Astrocyte (in vitro differentiated cells and primary cell): ENCODE results near the gene PLCG2. TPM values are rescaled to one million over a fixed set of nuclear protein-coding genes. Genes with fewer than 3 reads are reported as not detected.

Experiments
- DNase-seq: peaks from one replicate; pipeline ENCODE4 v3.0.0-alpha.2; 2010; ENCODE audit warnings: low read depth
- FAIRE-seq: peaks from 2 replicates; lab custom pipeline; 2011; peaks lifted over from hg19 to GRCh38; lab: Jason Lieb, UNC
- H2AFZ ChIP-seq: 2 replicates; pipeline ENCODE4 v1.6.0; 2012; ENCODE audit warnings: low read depth, low read length, inconsistent platforms
- H3K27ac ChIP-seq: 2 replicates; pipeline ENCODE4 v1.5.1; 2011; ENCODE audit warnings: low read depth, low read length, inconsistent platforms
- H3K27me3 ChIP-seq: 2 replicates; pipeline ENCODE4 v1.6.0; 2011; ENCODE audit warnings: low read length, inconsistent platforms; ENCODE audit not compliant: insufficient read depth
- H3K36me3 ChIP-seq: 2 replicates; pipeline ENCODE4 v1.5.1; 2011; ENCODE audit warnings: low read length, inconsistent platforms; ENCODE audit not compliant: insufficient read depth
- H3K4me1 ChIP-seq: 2 replicates; pipeline ENCODE4 v1.5.1; 2011; ENCODE audit warnings: low read length, inconsistent platforms; ENCODE audit not compliant: insufficient read depth
- H3K4me2 ChIP-seq: 2 replicates; pipeline ENCODE4 v1.6.0; 2012; ENCODE audit warnings: low read length, inconsistent platforms
- H3K4me3 ChIP-seq: 2 replicates; pipeline ENCODE4 v1.5.1; 2011; ENCODE audit warnings: low read depth, mild to moderate bottlenecking, low read length, inconsistent platforms; ENCODE audit not compliant: insufficient read depth
- H3K79me2 ChIP-seq: 2 replicates; pipeline ENCODE4 v1.6.0; 2012; ENCODE audit warnings: mild to moderate bottlenecking, low read length, inconsistent platforms; ENCODE audit not compliant: insufficient read depth
- H3K9ac ChIP-seq: 2 replicates; pipeline ENCODE4 v1.6.0; 2012; ENCODE audit warnings: mild to moderate bottlenecking, low read length, inconsistent platforms
- H3K9me3 ChIP-seq: 2 replicates; pipeline ENCODE4 v1.5.1; 2012; ENCODE audit warnings: low read depth, mild to moderate bottlenecking, low read length, inconsistent platforms; ENCODE audit not compliant: insufficient read depth
- H4K20me1 ChIP-seq: 2 replicates; pipeline ENCODE4 v1.6.0; 2012; ENCODE audit warnings: low read length, inconsistent platforms; ENCODE audit not compliant: insufficient read depth
- H3K27ac Mint-ChIP-seq: one replicate; pipeline ENCODE4 v1.8.0; 2021; ENCODE audit warnings: mild to moderate bottlenecking, mixed read lengths; ENCODE audit not compliant: unreplicated experiment
- H3K27me3 Mint-ChIP-seq: one replicate; pipeline ENCODE4 v1.8.0; 2021; ENCODE audit warnings: low read depth, mixed read lengths; ENCODE audit not compliant: unreplicated experiment
- H3K36me3 Mint-ChIP-seq: one replicate; pipeline ENCODE4 v1.8.0; 2021; ENCODE audit warnings: low read depth, mixed read lengths; ENCODE audit not compliant: unreplicated experiment
- H3K4me1 Mint-ChIP-seq: one replicate; pipeline ENCODE4 v1.8.0; 2021; ENCODE audit warnings: low read depth, mixed read lengths; ENCODE audit not compliant: unreplicated experiment
- H3K4me3 Mint-ChIP-seq: one replicate; pipeline ENCODE4 v1.8.0; 2021; ENCODE audit warnings: mild to moderate bottlenecking, moderate library complexity, mixed read lengths; ENCODE audit not compliant: unreplicated experiment
- H3K9me3 Mint-ChIP-seq: one replicate; pipeline ENCODE4 v1.8.0; 2021; ENCODE audit warnings: mild to moderate bottlenecking, mixed read lengths; ENCODE audit not compliant: unreplicated experiment
- EZH2 ChIP-seq: IDR thresholded peaks from 2 replicates; pipeline ENCODE4 v1.6.1; 2012; ENCODE audit warnings: mild to moderate bottlenecking, low read length, inconsistent platforms; ENCODE audit not compliant: insufficient read depth
- total RNA-seq: library from RNA; stranded (reverse); gene quantifications from 2 replicates; pipeline ENCODE4 v1.2.1, GENCODE V29; 2021
- TF ChIP-seq, protein P1 (sequence below): IDR thresholded peaks from 2 replicates; pipeline ENCODE4 v1.5.1; 2011; ENCODE audit warnings: low read depth, mild to moderate bottlenecking, inconsistent platforms, low read length, moderate library complexity; ENCODE audit not compliant: insufficient read depth

PLCG2 gene
- total RNA-seq, 1 donor from 2014 or later, result 3.1 TPM

GRCh38 chr16:81926036-81926435 lies 146.9 kb downstream of the PLCG2 start:
- Histone ChIP-seq H2AFZ (no peak overlapping the region), H3K27me3 (peaks cover 3% of the 10 kb centered on the region), H4K20me1 (no peaks in the 10 kb centered on the region), H3K9me3 (no peaks in the 10 kb centered on the region), H3K4me1 (no peaks in the 10 kb centered on the region), H3K4me2 (no peak overlapping the region), H3K9ac (no peak overlapping the region), H3K36me3 (no peaks in the 10 kb centered on the region), H3K27ac (no peak overlapping the region), H3K79me2 (no peaks in the 10 kb centered on the region), H3K4me3 (no peak overlapping the region)
- Mint-ChIP-seq H3K27ac (no peak overlapping the region), H3K9me3 (no peaks in the 10 kb centered on the region), H3K4me1 (peaks cover 2% of the 10 kb centered on the region), H3K27me3 (peaks cover 24% of the 10 kb centered on the region), H3K4me3 (no peak overlapping the region), H3K36me3 (no peaks in the 10 kb centered on the region)
- no peak for TF ChIP-seq EZH2
- TF ChIP-seq, protein P1, sequence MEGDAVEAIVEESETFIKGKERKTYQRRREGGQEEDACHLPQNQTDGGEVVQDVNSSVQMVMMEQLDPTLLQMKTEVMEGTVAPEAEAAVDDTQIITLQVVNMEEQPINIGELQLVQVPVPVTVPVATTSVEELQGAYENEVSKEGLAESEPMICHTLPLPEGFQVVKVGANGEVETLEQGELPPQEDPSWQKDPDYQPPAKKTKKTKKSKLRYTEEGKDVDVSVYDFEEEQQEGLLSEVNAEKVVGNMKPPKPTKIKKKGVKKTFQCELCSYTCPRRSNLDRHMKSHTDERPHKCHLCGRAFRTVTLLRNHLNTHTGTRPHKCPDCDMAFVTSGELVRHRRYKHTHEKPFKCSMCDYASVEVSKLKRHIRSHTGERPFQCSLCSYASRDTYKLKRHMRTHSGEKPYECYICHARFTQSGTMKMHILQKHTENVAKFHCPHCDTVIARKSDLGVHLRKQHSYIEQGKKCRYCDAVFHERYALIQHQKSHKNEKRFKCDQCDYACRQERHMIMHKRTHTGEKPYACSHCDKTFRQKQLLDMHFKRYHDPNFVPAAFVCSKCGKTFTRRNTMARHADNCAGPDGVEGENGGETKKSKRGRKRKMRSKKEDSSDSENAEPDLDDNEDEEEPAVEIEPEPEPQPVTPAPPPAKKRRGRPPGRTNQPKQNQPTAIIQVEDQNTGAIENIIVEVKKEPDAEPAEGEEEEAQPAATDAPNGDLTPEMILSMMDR, result no peak
- FAIRE-seq (no peak), DNase-seq (no peak)

DNA sequence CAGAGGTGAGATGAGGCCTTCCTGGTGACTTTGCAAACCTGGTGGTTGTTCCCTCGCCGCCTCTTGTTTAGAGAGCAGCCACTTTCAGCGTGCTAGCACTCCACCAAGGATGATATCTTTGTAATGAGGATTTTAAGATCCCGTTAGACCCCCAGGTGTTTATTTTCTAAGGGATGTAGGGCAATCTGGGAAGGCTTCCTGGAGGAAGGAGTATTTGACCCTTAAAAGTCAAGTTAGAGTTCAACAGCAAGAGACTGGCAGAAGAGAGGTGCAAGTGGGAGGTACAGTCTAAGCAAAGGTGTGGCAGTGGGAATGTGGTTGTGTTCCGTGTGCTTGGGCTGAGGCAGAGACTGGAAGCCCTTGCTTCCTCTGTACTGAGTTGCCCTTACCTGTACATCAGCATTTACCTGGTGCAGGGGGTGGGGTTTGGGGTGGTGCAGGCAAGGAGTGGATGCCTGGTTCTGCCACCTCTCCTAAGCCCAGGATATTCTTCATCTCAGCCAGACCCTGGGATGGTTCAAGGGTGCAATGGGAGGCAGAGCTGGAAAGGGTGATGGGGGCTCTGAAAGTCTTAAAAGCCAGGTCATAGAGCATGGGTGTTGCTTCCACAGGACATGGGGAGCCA lies 148.6 kb downstream of the PLCG2 start:
- no peaks in the 10 kb centered on the region for H3K9me3 Mint-ChIP-seq
- DNase-seq (no peak), FAIRE-seq (no peak)
- peaks cover 7% of the 10 kb centered on the region for H3K27me3 ChIP-seq
- no peak overlapping the region for H3K27ac ChIP-seq
- no peak overlapping the region for H3K4me3 Mint-ChIP-seq
- H3K4me3 ChIP-seq, result no peak overlapping the region
- no peak overlapping the region for H2AFZ ChIP-seq
- no peaks in the 10 kb centered on the region for H3K4me1 Mint-ChIP-seq
- H3K27me3 Mint-ChIP-seq, result peaks cover 31% of the 10 kb centered on the region
- H4K20me1 ChIP-seq, result no peaks in the 10 kb centered on the region
- H3K9ac ChIP-seq, result no peak overlapping the region
- H3K36me3 Mint-ChIP-seq, result no peaks in the 10 kb centered on the region
- no peak overlapping the region for H3K4me2 ChIP-seq
- H3K79me2 ChIP-seq, result no peaks in the 10 kb centered on the region
- no peaks in the 10 kb centered on the region for H3K36me3 ChIP-seq
- TF ChIP-seq, protein P1, result no peak
- TF ChIP-seq EZH2, result no peak
- H3K9me3 ChIP-seq, result no peaks in the 10 kb centered on the region
- H3K27ac Mint-ChIP-seq, result no peak overlapping the region
- H3K4me1 ChIP-seq, result no peaks in the 10 kb centered on the region

DNA sequence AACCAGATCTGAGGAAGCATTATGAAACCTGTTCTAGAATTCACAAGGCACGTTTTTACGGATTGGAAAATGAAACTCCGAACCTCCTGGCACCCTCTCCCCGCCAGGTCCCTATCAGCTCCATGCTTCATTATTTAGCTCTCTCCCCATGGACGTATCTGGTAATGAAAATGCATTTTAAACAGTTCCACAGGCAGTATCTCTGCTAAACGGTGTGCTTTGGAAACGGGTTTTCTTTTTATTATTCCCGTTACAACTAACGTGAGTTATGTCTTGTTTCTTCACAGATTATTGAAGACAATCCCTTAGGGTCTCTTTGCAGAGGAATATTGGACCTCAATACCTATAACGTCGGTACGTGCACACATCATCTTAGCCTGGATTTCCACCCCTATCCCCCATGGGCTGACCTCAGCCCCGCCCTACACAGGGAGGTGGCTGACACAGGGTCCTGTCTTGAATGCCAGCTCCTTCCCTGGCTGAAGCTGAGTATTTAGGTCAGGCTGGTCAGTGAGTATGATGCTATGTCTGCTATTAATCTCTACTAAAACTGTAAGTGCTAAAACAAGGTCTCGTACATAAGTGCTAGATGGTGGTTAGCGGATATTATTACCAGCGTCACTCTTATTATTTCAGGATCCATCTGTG lies 149.3 kb downstream of the PLCG2 start:
- Histone ChIP-seq H3K4me1 (no peaks in the 10 kb centered on the region), H4K20me1 (no peaks in the 10 kb centered on the region), H3K9me3 (no peaks in the 10 kb centered on the region), H3K9ac (no peak overlapping the region), H3K4me3 (no peak overlapping the region), H2AFZ (no peak overlapping the region), H3K79me2 (no peaks in the 10 kb centered on the region), H3K36me3 (no peaks in the 10 kb centered on the region), H3K27ac (no peak overlapping the region), H3K27me3 (peaks cover 7% of the 10 kb centered on the region), H3K4me2 (no peak overlapping the region)
- H3K36me3 Mint-ChIP-seq, result no peaks in the 10 kb centered on the region
- peaks cover 31% of the 10 kb centered on the region for H3K27me3 Mint-ChIP-seq
- no peaks in the 10 kb centered on the region for H3K4me1 Mint-ChIP-seq
- no peak for TF ChIP-seq EZH2
- TF ChIP-seq, protein P1, result no peak
- no peaks in the 10 kb centered on the region for H3K9me3 Mint-ChIP-seq
- H3K4me3 Mint-ChIP-seq, result no peak overlapping the region
- H3K27ac Mint-ChIP-seq, result no peak overlapping the region
- FAIRE-seq, result no peak
- no peak for DNase-seq
